Neuronal stem cell (in vitro differentiated cells): ENCODE measurements around the gene OOSP2.
"Not testable (repeated sequence)": the region's sequence is repeated elsewhere in the genome, so short reads cannot be mapped to it uniquely, and the experiment has no call there.

Experiments used
- DNase-seq: peaks from one replicate; pipeline ENCODE4 v3.0.0-alpha.2; 2013; ENCODE audit warnings: low spot score
- H2AFZ ChIP-seq: one replicate; pipeline ENCODE4 v1.6.1; 2013; ENCODE audit warnings: mild to moderate bottlenecking, low read length, inconsistent platforms
- H2AK5ac ChIP-seq: 2 replicates; pipeline ENCODE4 v1.6.1; 2013; ENCODE audit warnings: low read depth, mild to moderate bottlenecking, inconsistent platforms, low read length, moderate library complexity, mixed read lengths
- H2BK120ac ChIP-seq: 2 replicates; pipeline ENCODE4 v1.6.1; 2013; ENCODE audit warnings: low read depth, mild to moderate bottlenecking, inconsistent platforms, low read length, moderate library complexity, mixed read lengths
- H2BK12ac ChIP-seq: one replicate; pipeline ENCODE4 v1.6.1; 2013; ENCODE audit warnings: low read length, inconsistent platforms
- H2BK15ac ChIP-seq: 2 replicates; pipeline ENCODE4 v1.6.1; 2013; ENCODE audit warnings: mild to moderate bottlenecking, low read length, inconsistent platforms, mixed read lengths
- H2BK5ac ChIP-seq: one replicate; pipeline ENCODE4 v1.6.1; 2013; ENCODE audit warnings: inconsistent platforms, mild to moderate bottlenecking, low read length, moderate library complexity
- H3K14ac ChIP-seq: one replicate; pipeline ENCODE4 v1.6.1; 2013; ENCODE audit warnings: low read length, inconsistent platforms
- H3K18ac ChIP-seq: 2 replicates; pipeline ENCODE4 v1.6.1; 2013; ENCODE audit warnings: low read length, inconsistent platforms
- H3K23ac ChIP-seq: 2 replicates; pipeline ENCODE4 v1.6.1; 2013; ENCODE audit warnings: low read depth, mild to moderate bottlenecking, mixed read lengths, low read length, inconsistent platforms; ENCODE audit not compliant: poor library complexity
- H3K27ac ChIP-seq: replicated peaks from 3 replicates; pipeline ENCODE4 v1.5.1; 2013; ENCODE audit warnings: low read length, inconsistent platforms
- H3K27me3 ChIP-seq, 3 experiments: 2 replicates each; pipeline ENCODE4 v1.6.1; 2013; ENCODE audit warnings: low read length in 3 of 3, mild to moderate bottlenecking in 2 of 3, inconsistent platforms in 1 of 3, low read depth in 1 of 3, mixed read lengths in 1 of 3, moderate library complexity in 1 of 3; ENCODE audit not compliant: control insufficient read depth in 3 of 3, insufficient read depth in 3 of 3
- H3K36me3 ChIP-seq, 2 donors: replicated peaks in 1 of 2; 2 replicates each; pipeline ENCODE4 v1.6.1; 2013; ENCODE audit warnings: low read length in 2 of 2; ENCODE audit not compliant: control insufficient read depth in 2 of 2, insufficient read depth in 2 of 2
- H3K4ac ChIP-seq: 2 replicates; pipeline ENCODE4 v1.6.1; 2013; ENCODE audit warnings: inconsistent platforms, mild to moderate bottlenecking, low read length, moderate library complexity
- H3K4me1 ChIP-seq, 2 donors: 1 replicate in 1 of 2; 2 replicates in 1 of 2; pipeline ENCODE4 v1.6.1; 2013; ENCODE audit warnings: low read length in 2 of 2, low read depth in 1 of 2; ENCODE audit not compliant: control insufficient read depth in 2 of 2, insufficient read depth in 1 of 2
- H3K4me2 ChIP-seq: one replicate; pipeline ENCODE4 v1.6.1; 2013; ENCODE audit warnings: mild to moderate bottlenecking, low read length, inconsistent platforms; ENCODE audit not compliant: insufficient read depth, poor library complexity, severe bottlenecking
- H3K4me3 ChIP-seq, 2 donors: 2 replicates each; pipeline ENCODE4 v1.5.1; 2013; ENCODE audit warnings: low read length in 2 of 2, mild to moderate bottlenecking in 2 of 2, inconsistent platforms in 1 of 2, moderate library complexity in 1 of 2
- H3K79me1 ChIP-seq: one replicate; pipeline ENCODE4 v1.6.1; 2013; ENCODE audit warnings: low read depth, mild to moderate bottlenecking, inconsistent platforms, low read length, moderate library complexity
- H3K9ac ChIP-seq: one replicate; pipeline ENCODE4 v1.6.1; 2013; ENCODE audit warnings: mild to moderate bottlenecking, low read depth, low read length, inconsistent platforms; ENCODE audit not compliant: poor library complexity
- H3K9me3 ChIP-seq, 2 donors: replicated peaks in 1 of 2; 2 replicates each; pipeline versions ENCODE3 to v1.6.1; 2013; ENCODE audit warnings: low read length in 2 of 2, mild to moderate bottlenecking in 2 of 2, inconsistent platforms in 1 of 2, low read depth in 1 of 2, mixed read lengths in 1 of 2, moderate library complexity in 1 of 2; ENCODE audit not compliant: control insufficient read depth in 2 of 2, insufficient read depth in 1 of 2
- H4K8ac ChIP-seq: one replicate; pipeline ENCODE4 v1.6.1; 2013; ENCODE audit warnings: low read depth, mild to moderate bottlenecking, inconsistent platforms, low read length, moderate library complexity
- H4K91ac ChIP-seq: one replicate; pipeline ENCODE4 v1.6.1; 2013; ENCODE audit warnings: low read length, low read depth, mild to moderate bottlenecking, inconsistent platforms; ENCODE audit not compliant: poor library complexity
- WGBS, 2 donors: extraction: QIAGEN DNeasy Blood & Tissue Kit; methylation state at CpG; one replicate each; pipeline ENCODE4 v1.1.7; 2013; ENCODE audit warnings: missing lambda C conversion rate in 2 of 2, mixed read lengths in 1 of 2; ENCODE audit not compliant: insufficient read length in 2 of 2, insufficient replicate concordance in 1 of 2; ENCODE audit errors: extremely low coverage in 2 of 2; 5-methylcytosine and 5-hydroxymethylcytosine counted together

The OOSP2 gene

GRCh38 chr11:60050839-60051238 lies 10.6 kb downstream of the OOSP2 start:
- WGBS, 2 donors: no CpG with 5 or more reads among the region's 3 CpGs
- not testable (repeated sequence) for H2BK120ac ChIP-seq

GRCh38 chr11:60056349-60056969 lies 16.2 kb downstream of the OOSP2 start, which contains the start of gene MS4A3:
MS4A3 (plus strand) TSS chr11:60056665; CDS start chr11:60061161, 4,496 bp downstream.
- Histone ChIP-seq H2BK15ac (no peak within 1 kb of the TSS), H4K8ac (no peak within 1 kb of the TSS), H3K27ac (no peak within 1 kb of the TSS), H3K4ac (no peak within 1 kb of the TSS), H2BK5ac (no peak within 1 kb of the TSS), H2BK12ac (no peak within 1 kb of the TSS), H3K9me3 (peaks cover 0 to 1% of the 10 kb centered on the region in 2 donors), H2AFZ (no peak within 1 kb of the TSS), H3K79me1 (no peaks in the 10 kb centered on the region), H3K4me2 (no peak within 1 kb of the TSS), H3K36me3 (no peaks in the 10 kb centered on the region), H3K14ac (no peak within 1 kb of the TSS), H3K18ac (no peak within 1 kb of the TSS), H3K4me1 (no peaks in the 10 kb centered on the region), H2BK120ac (no peak within 1 kb of the TSS), H3K27me3 (no peaks in the 10 kb centered on the region), H3K9ac (no peak within 1 kb of the TSS), H3K23ac (no peak within 1 kb of the TSS), H3K4me3 (no peak within 1 kb of the TSS), H4K91ac (no peak within 1 kb of the TSS), H2AK5ac (no peak within 1 kb of the TSS)
- DNase-seq: no peak
- WGBS, 2 donors: no CpG with 5 or more reads among the region's 8 CpGs

More at GRCh38 chr11:60050839-60051238, 10.6 kb downstream of the OOSP2 start:
- not testable (repeated sequence) for H2BK12ac ChIP-seq, H3K9ac ChIP-seq, H2BK5ac ChIP-seq, H2AK5ac ChIP-seq, H4K91ac ChIP-seq, H4K8ac ChIP-seq, H3K18ac ChIP-seq, H3K4ac ChIP-seq, H3K79me1 ChIP-seq, H3K23ac ChIP-seq, H3K9me3 ChIP-seq, H3K4me2 ChIP-seq, H3K14ac ChIP-seq, H3K4me3 ChIP-seq, H3K4me1 ChIP-seq, H2AFZ ChIP-seq, H3K27ac ChIP-seq, H2BK15ac ChIP-seq, H3K36me3 ChIP-seq, DNase-seq, H3K27me3 ChIP-seq

- DNase-seq: no peak
- Histone ChIP-seq H3K36me3 (no peaks in the 10 kb centered on the region), H4K8ac (no peak overlapping the region), H4K91ac (no peak overlapping the region), H3K4ac (no peak overlapping the region), H2BK15ac (no peak overlapping the region), H3K18ac (no peak overlapping the region), H3K14ac (no peak overlapping the region), H3K4me1 (no peaks in the 10 kb centered on the region), H3K23ac (no peak overlapping the region), H3K9me3 (peaks cover 0 to 1% of the 10 kb centered on the region in 2 donors), H2AFZ (no peak overlapping the region), H3K79me1 (no peaks in the 10 kb centered on the region), H3K27ac (no peak overlapping the region), H3K27me3 (no peaks in the 10 kb centered on the region), H2BK12ac (no peak overlapping the region), H2BK5ac (no peak overlapping the region), H2BK120ac (no peak overlapping the region), H3K4me3 (no peak overlapping the region), H3K4me2 (no peak overlapping the region), H2AK5ac (no peak overlapping the region), H3K9ac (no peak overlapping the region)
- no CpG with 5 or more reads among the region's 3 CpGs for WGBS, 2 donors
These were observed 18.8 kb downstream of the OOSP2 start for GRCh38 chr11:60059052-60059451.

- no peak overlapping the region for H2BK120ac ChIP-seq
- H2AFZ ChIP-seq: no peak overlapping the region
- H3K9ac ChIP-seq: no peak overlapping the region
- H3K4ac ChIP-seq: no peak overlapping the region
- H2BK15ac ChIP-seq: no peak overlapping the region
- H2BK12ac ChIP-seq: no peak overlapping the region
- H3K4me3 ChIP-seq: no peak overlapping the region
- no peak for DNase-seq
- H3K23ac ChIP-seq: no peak overlapping the region
- H2AK5ac ChIP-seq: no peak overlapping the region
- no peak overlapping the region for H2BK5ac ChIP-seq
- H3K79me1 ChIP-seq: no peaks in the 10 kb centered on the region
- WGBS, 2 donors: no CpG with 5 or more reads among the region's 4 CpGs
- no peak overlapping the region for H4K8ac ChIP-seq
- no peak overlapping the region for H3K27ac ChIP-seq
- no peak overlapping the region for H3K18ac ChIP-seq
- no peaks in the 10 kb centered on the region for H3K36me3 ChIP-seq
- H3K4me2 ChIP-seq: no peak overlapping the region
- no peaks in the 10 kb centered on the region for H3K4me1 ChIP-seq
- peaks cover 0 to 1% of the 10 kb centered on the region in 2 donors for H3K9me3 ChIP-seq
- H3K14ac ChIP-seq: no peak overlapping the region
- H3K27me3 ChIP-seq: no peaks in the 10 kb centered on the region
- no peak overlapping the region for H4K91ac ChIP-seq
These were observed 19.5 kb downstream of the OOSP2 start for GRCh38 chr11:60059521-60060240.
